Kidney epithelial cell (primary cell): ENCODE data around the gene PEX19. TPM values are rescaled to one million over a fixed set of nuclear protein-coding genes. Genes with fewer than 3 reads are reported as not detected.

ENCODE experiments used
- DNase-seq: peaks from one replicate; pipeline ENCODE4 v3.0.0-alpha.2; 2010; ENCODE audit warnings: low read depth
- H3K27me3 ChIP-seq: 2 replicates; pipeline ENCODE4 v1.6.0; 2011; ENCODE audit warnings: low read length; ENCODE audit not compliant: control insufficient read depth, insufficient read depth
- H3K36me3 ChIP-seq: 2 replicates; pipeline ENCODE4 v1.5.1; 2011; ENCODE audit warnings: low read length; ENCODE audit not compliant: control insufficient read depth, insufficient read depth
- H3K4me3 ChIP-seq: 2 replicates; pipeline ENCODE4 v1.5.1; 2011; ENCODE audit warnings: low read depth, mild to moderate bottlenecking, control low read depth, low read length
- total RNA-seq: library from RNA; depleted of rRNA; stranded (reverse); fragments of >200 nt; gene quantifications from 2 replicates; pipeline ENCODE4 v1.2.3, GENCODE V29; 2015
- TF ChIP-seq, protein P1 (sequence below): IDR thresholded peaks from 2 replicates; pipeline ENCODE4 v1.5.1; 2011; ENCODE audit warnings: mild to moderate bottlenecking, moderate library complexity, low read length, control low read depth, inconsistent platforms; ENCODE audit not compliant: insufficient read depth, poor library complexity, severe bottlenecking

PEX19 gene
- total RNA-seq, 1 donor from 2014 or later = 45.8 TPM

DNA sequence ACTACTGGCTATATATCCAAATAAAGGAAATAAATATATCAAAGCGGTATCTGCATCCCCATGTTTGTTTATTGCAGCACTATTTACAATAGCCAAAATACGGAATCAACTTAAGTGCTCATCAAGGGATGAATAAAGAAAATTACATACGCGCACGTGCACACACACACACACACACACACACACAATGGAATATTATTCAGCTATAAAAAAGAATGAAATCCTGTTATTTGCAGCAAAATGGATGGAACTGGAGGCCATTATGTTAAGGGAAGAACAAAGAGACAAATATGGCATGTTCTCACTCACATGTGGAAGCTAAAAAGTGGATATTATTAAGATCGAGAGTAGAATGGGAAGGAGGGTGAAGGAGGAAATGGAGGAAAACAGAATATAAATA lies 37.9 kb upstream of the PEX19 start:
- TF ChIP-seq, protein P1, sequence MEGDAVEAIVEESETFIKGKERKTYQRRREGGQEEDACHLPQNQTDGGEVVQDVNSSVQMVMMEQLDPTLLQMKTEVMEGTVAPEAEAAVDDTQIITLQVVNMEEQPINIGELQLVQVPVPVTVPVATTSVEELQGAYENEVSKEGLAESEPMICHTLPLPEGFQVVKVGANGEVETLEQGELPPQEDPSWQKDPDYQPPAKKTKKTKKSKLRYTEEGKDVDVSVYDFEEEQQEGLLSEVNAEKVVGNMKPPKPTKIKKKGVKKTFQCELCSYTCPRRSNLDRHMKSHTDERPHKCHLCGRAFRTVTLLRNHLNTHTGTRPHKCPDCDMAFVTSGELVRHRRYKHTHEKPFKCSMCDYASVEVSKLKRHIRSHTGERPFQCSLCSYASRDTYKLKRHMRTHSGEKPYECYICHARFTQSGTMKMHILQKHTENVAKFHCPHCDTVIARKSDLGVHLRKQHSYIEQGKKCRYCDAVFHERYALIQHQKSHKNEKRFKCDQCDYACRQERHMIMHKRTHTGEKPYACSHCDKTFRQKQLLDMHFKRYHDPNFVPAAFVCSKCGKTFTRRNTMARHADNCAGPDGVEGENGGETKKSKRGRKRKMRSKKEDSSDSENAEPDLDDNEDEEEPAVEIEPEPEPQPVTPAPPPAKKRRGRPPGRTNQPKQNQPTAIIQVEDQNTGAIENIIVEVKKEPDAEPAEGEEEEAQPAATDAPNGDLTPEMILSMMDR = no peak
- H3K4me3 ChIP-seq = no peak overlapping the region
- H3K27me3 ChIP-seq = no peaks in the 10 kb centered on the region
- no peak for DNase-seq
- H3K36me3 ChIP-seq = peaks cover 2% of the 10 kb centered on the region

DNA sequence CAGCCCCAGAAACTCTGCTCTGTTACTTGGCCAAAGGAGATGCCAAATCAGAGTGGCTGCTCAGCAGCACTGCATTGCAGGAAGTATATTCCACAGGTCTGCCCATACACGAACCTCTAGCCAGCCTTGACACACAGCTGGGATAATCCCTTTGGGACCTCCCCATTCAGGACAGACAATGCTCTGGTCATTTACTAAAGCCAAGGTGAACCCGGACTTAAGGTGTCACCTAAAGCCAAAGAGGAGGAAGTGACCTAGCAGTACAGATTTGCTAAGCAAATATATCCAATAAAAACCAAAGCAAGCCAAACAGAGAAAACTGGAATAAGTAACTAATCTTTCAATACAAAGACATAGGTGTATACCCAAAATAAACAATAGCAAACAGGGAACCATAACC lies 30.4 kb upstream of the PEX19 start:
- Histone ChIP-seq H3K4me3 (no peak overlapping the region), H3K27me3 (no peaks in the 10 kb centered on the region), H3K36me3 (peaks cover 7% of the 10 kb centered on the region)
- no peak for DNase-seq
- TF ChIP-seq, protein P1 = no peak

DNA sequence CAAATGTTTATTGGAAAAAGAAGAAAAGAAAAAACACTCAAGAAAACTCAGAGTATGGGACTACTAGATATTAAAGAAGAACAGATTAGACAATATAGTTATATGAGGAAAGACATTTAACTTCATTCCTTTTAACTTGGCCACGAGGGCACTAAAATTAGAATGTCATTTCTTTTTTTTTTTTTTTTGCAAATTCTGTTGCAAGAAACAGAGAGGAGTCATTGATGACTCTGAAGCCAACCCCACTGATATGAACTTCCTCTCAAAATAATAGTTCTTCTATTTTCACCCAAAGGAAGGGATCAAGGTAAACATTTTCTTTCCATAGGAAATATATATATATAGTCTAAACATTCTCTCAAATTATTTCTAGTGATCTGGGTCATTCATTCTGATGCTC lies 24.6 kb upstream of the PEX19 start:
- TF ChIP-seq, protein P1 = no peak
- Histone ChIP-seq H3K36me3 (peaks cover 4% of the 10 kb centered on the region), H3K4me3 (no peak overlapping the region), H3K27me3 (no peaks in the 10 kb centered on the region)
- DNase-seq = no peak

DNA sequence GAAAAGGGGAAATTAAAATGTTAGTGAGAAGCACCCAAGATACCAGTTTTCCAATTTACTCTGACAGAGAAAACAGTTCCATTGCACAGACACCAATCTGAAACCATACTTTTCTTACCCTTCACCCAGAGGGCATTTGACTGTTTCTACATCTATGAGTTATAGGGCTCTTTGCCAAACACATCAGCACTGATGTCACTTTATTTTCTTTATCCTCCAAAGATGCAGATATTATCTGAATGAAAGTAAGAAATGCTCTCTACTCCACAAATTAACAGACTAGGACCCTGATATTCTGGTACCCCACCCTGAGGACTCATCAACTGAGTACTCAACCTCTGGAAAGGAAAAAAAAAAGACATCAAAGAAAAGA lies 24.2 kb upstream of the PEX19 start:
- peaks cover 4% of the 10 kb centered on the region for H3K36me3 ChIP-seq

DNA sequence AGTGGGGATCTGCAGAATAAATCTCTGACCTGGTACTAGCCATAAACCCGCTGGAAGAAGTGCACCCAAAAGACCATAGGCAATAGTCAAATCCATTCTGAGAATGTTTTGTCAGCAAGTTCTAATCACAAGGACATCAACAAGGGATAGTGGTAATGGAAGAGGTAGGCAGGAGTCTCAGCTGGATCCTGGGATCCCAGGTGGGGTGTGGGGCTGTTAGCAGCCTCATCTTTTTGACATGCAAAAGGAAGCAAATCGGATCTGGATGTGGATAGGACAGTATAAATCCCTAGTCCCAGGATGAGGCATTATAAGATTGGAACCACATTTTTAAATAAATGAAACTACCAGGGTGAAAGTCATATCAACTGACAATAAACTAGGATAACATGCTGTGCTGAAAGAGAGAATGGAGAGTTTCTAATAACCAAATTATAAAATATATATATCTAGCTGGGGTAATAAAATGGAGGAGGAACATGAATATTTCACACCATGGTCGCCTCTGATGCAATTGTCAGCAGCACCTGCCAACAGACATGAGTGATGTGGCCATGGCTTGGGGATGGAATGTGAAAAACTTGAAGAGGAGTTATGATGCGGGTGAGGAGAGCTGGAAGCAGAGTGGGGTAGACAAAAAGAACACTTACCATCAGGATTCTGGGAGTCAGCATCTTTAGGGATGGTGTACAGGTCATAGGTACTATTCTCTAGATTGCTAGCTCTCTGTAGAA lies 23.7 kb upstream of the PEX19 start:
- Histone ChIP-seq H3K4me3 (no peak overlapping the region), H3K27me3 (no peaks in the 10 kb centered on the region), H3K36me3 (peaks cover 4% of the 10 kb centered on the region)
- DNase-seq = no peak
- TF ChIP-seq, protein P1 = no peak

More for the DNA sequence above, 24.2 kb upstream of the PEX19 start:
- DNase-seq = no peak
- no peak overlapping the region for H3K4me3 ChIP-seq
- TF ChIP-seq, protein P1 = no peak
- no peaks in the 10 kb centered on the region for H3K27me3 ChIP-seq
